Measurements from ENCODE around the gene SLF2.

Gene SLF2

DNA sequence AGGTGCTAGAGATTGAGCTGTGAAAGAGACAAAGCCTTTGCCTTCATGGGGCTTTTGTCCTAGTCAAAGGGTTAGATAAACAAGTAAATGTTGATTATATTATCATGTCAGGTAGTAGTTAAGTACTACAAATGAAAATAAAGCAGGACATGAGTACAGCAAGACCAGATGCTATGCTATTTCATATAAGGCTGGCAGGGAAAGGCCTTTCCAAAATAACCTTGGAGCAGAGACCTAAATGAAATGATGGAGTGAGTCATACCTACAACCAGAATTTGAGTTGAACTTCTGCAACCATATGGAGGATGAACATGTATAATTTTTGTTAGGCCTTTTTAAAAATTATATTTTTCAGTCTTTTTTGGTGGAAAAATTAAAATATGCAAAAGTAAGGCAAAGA lies 33.0 kb downstream of the SLF2 start:
- no peak for TF ChIP-seq CTCF (IDR thresholded peaks at IDR 0.05; ENCODE audit: low read length, missing control alignments)
- no peak for DNase-seq (ENCODE audit: low read depth)
- no peak overlapping the region for H3K4me3 ChIP-seq (replicated peaks; ENCODE audit: low read depth, low read length)

DNA sequence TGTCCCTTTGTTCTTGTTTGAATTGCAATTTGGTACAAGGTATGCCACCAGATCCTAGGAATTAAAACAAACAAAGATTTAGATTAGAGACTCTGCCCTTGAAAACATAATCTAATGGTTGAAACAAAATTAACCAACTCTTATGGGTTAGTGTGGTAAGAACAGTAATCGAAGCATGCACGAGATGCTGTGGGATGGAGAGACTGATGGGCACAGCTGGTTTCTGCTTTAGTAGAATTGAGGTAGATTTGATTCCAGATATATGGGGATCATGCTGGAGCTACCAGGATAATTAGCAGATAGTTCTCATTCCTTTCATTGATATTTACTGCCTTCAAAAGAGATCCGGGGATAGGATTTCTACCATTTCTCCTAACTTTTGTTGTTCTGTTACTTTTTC lies 36.2 kb downstream of the SLF2 start:
- no peak overlapping the region for H3K4me3 ChIP-seq (replicated peaks; ENCODE audit: low read depth, low read length)
- DNase-seq (ENCODE audit: low read depth), result no peak
- TF ChIP-seq CTCF (IDR thresholded peaks at IDR 0.05; ENCODE audit: low read length, missing control alignments), result no peak

- no peak for TF ChIP-seq CTCF (IDR thresholded peaks at IDR 0.05; ENCODE audit: low read length, missing control alignments)
- no peak overlapping the region for H3K4me3 ChIP-seq (replicated peaks; ENCODE audit: low read depth, low read length)
- no peak for DNase-seq (ENCODE audit: low read depth)
These were observed 47.5 kb downstream of the SLF2 start for GRCh38 chr10:100960251-100960650.

GRCh38 chr10:100962351-100963080 lies 49.8 kb downstream of the SLF2 start:
- no peak overlapping the region for H3K4me3 ChIP-seq (replicated peaks; ENCODE audit: low read depth, low read length)
- TF ChIP-seq CTCF (IDR thresholded peaks at IDR 0.05; ENCODE audit: low read length, missing control alignments), result no peak
- no peak for DNase-seq (ENCODE audit: low read depth)

DNA sequence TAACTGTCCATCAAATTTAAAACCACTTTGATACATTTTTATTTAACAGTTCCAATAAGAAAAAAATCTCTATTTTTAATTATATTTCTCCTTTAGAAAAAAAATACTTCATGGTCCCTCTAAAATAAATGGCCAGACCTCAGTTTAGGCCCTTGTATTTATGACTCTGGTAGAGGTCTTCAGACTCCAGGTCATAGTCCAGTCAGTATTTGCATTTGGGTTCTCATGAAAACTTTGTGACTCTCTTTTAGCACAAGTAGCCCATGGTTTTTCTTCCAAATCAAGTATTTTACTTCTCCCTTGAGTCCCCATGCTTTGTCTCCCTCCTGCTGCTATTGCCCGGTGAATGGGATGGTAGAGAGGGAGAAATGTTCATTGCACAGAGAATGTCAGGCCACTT lies 51.1 kb downstream of the SLF2 start:
- H3K4me3 ChIP-seq (replicated peaks; ENCODE audit: low read depth, low read length), result no peak overlapping the region
- no peak for DNase-seq (ENCODE audit: low read depth)
- TF ChIP-seq CTCF (IDR thresholded peaks at IDR 0.05; ENCODE audit: low read length, missing control alignments), result no peak

- no peak for DNase-seq (ENCODE audit: low read depth)
- no peak overlapping the region for H3K4me3 ChIP-seq (replicated peaks; ENCODE audit: low read depth, low read length)
- no peak for TF ChIP-seq CTCF (IDR thresholded peaks at IDR 0.05; ENCODE audit: low read length, missing control alignments)
These were observed 53.1 kb downstream of the SLF2 start for GRCh38 chr10:100965820-100966219.

GRCh38 chr10:100966887-100967286 lies 54.1 kb downstream of the SLF2 start:
- TF ChIP-seq CTCF (IDR thresholded peaks at IDR 0.05; ENCODE audit: low read length, missing control alignments), result no peak
- H3K4me3 ChIP-seq (replicated peaks; ENCODE audit: low read depth, low read length), result no peak overlapping the region
- no peak for DNase-seq (ENCODE audit: low read depth)

Measured in fibroblast of pulmonary artery (primary cell).